Measurements from ENCODE around the gene STX12.

Gene STX12

GRCh38 chr1:27772932-27773825, at the start of gene STX12:
STX12 (plus strand) TSS chr1:27773219; CDS start chr1:27773308, 89 bp downstream.
- peak; percentile 100 for DNase-seq (ENCODE audit: low spot score)

GRCh38 chr1:27724961-27725373, 48.1 kb upstream of the STX12 start:
- DNase-seq (ENCODE audit: low spot score), result peak; percentile 55

GRCh38 chr1:27725374-27726172, 47.4 kb upstream of the STX12 start, which contains the start of gene FAM76A:
FAM76A (plus strand) TSS chr1:27725961; CDS start chr1:27726081, 120 bp downstream.
- DNase-seq (ENCODE audit: low spot score), result peak; percentile 99

GRCh38 chr1:27726173-27727044, 46.6 kb upstream of the STX12 start:
- peak; percentile 35 for DNase-seq (ENCODE audit: low spot score)

- no peak for DNase-seq (ENCODE audit: low spot score)
Observed at GRCh38 chr1:27727126-27727525, 45.9 kb upstream of the STX12 start.

GRCh38 chr1:27736252-27736651, 36.8 kb upstream of the STX12 start:
- DNase-seq (ENCODE audit: low spot score), result no peak

GRCh38 chr1:27741121-27741520, 31.9 kb upstream of the STX12 start:
- DNase-seq (ENCODE audit: low spot score), result no peak

- DNase-seq (ENCODE audit: low spot score), result no peak
Observed at GRCh38 chr1:27744556-27744955, 28.5 kb upstream of the STX12 start.

GRCh38 chr1:27745466-27745865, 27.6 kb upstream of the STX12 start:
- DNase-seq (ENCODE audit: low spot score), result no peak

GRCh38 chr1:27752360-27752759, 20.7 kb upstream of the STX12 start:
- DNase-seq (ENCODE audit: low spot score), result no peak

- peak; percentile 6 for DNase-seq (ENCODE audit: low spot score)
Observed at GRCh38 chr1:27755286-27755685, 17.7 kb upstream of the STX12 start.

- peak; percentile 52 for DNase-seq (ENCODE audit: low spot score)
Observed at GRCh38 chr1:27755865-27756264, 17.2 kb upstream of the STX12 start.

- no peak for DNase-seq (ENCODE audit: low spot score)
Observed at GRCh38 chr1:27759236-27759635, 13.8 kb upstream of the STX12 start.

GRCh38 chr1:27760426-27760825, 12.6 kb upstream of the STX12 start:
- DNase-seq (ENCODE audit: low spot score), result peak; percentile 39

- DNase-seq (ENCODE audit: low spot score), result no peak
Observed at GRCh38 chr1:27762033-27762432, 11.0 kb upstream of the STX12 start.

- DNase-seq (ENCODE audit: low spot score), result no peak
Observed at GRCh38 chr1:27763358-27763757, 9.7 kb upstream of the STX12 start.

GRCh38 chr1:27770293-27770830, 2.7 kb upstream of the STX12 start:
- no peak for DNase-seq (ENCODE audit: low spot score)

- DNase-seq (ENCODE audit: low spot score), result no peak
Observed at GRCh38 chr1:27772036-27772931, 735 bp upstream of the STX12 start.

- peak; percentile 13 for DNase-seq (ENCODE audit: low spot score)
Observed at GRCh38 chr1:27773826-27774445, 917 bp downstream of the STX12 start.

GRCh38 chr1:27774654-27775053, 1.6 kb downstream of the STX12 start:
- DNase-seq (ENCODE audit: low spot score), result no peak

Data from cerebellar cortex (tissue), 1 donor.